Right ventricle myocardium inferior (tissue), 1 donor: ENCODE data around the gene KNCN. TPM values are rescaled to one million over a fixed set of nuclear protein-coding genes. Genes with fewer than 3 reads are reported as not detected.

ENCODE experiments used
- ATAC-seq: fragments of 200-7000 bp; cut with Tn5 transposase; one replicate; pipeline ENCODE4 v1.9.1; 2020; ENCODE audit warnings: mild to moderate bottlenecking, moderate library complexity
- DNase-seq: peaks from one replicate; pipeline ENCODE4 v3.0.0; 2021; ENCODE audit errors: missing footprints
- intact Hi-C: fragments of 100-400 bp; cut with DNase I; formaldehyde crosslinking; loops from one replicate; pipeline ENCODE4 v1.11.0; 2022
- long read RNA-seq: library from polyadenylated mRNA; unstranded; transcript quantifications from one replicate; pipeline ENCODE4 v2.0.0, GENCODE V29; 2021
- total RNA-seq: library from RNA; stranded (reverse); fragmentation: NEBNext Ultra II Directional; extraction: Animal tissue kit (Norgen Biotek cat#: 25700); gene quantifications from one replicate; pipeline ENCODE4 v1.2.1, GENCODE V29; 2021
- donor health status: DM: no; HTN: yes; CAD: no; lungs with severe emphysema.

Gene KNCN
- total RNA-seq, result not detected
- long read RNA-seq, result 0 reads

GRCh38 chr1:46551597-46552095 lies at the start of gene KNCN:
KNCN (minus strand) TSS chr1:46551647; CDS start chr1:46551215, 432 bp downstream.
- no peak for DNase-seq
- intact Hi-C loops, result no loop called here
- ATAC-seq, result no peak

GRCh38 chr1:46599059-46599970 lies 47.9 kb upstream of the KNCN start:
- intact Hi-C loops, result no loop called here
- no peak for ATAC-seq

GRCh38 chr1:46596846-46597245 lies 45.4 kb upstream of the KNCN start:
- ATAC-seq, result no peak
- intact Hi-C loops, result no loop called here
- no peak for DNase-seq

More at GRCh38 chr1:46599059-46599970, 47.9 kb upstream of the KNCN start:
- no peak for DNase-seq

- intact Hi-C loops, result no loop called here
- ATAC-seq (no peak), DNase-seq (no peak)
Measured at GRCh38 chr1:46596036-46596435, 44.6 kb upstream of the KNCN start.

- ATAC-seq (peak; percentile 75), DNase-seq (peak; percentile 88)
- intact Hi-C loops, result no loop called here
Measured at GRCh38 chr1:46595127-46595526, 43.7 kb upstream of the KNCN start.

GRCh38 chr1:46594063-46594462 lies 42.6 kb upstream of the KNCN start:
- ATAC-seq, result no peak
- intact Hi-C loops, result no loop called here
- no peak for DNase-seq

- ATAC-seq (no peak), DNase-seq (no peak)
- intact Hi-C loops, result no loop called here
Measured at GRCh38 chr1:46592823-46593222, 41.4 kb upstream of the KNCN start.

GRCh38 chr1:46589529-46589928 lies 38.1 kb upstream of the KNCN start:
- DNase-seq (no peak), ATAC-seq (no peak)
- intact Hi-C loops, result no loop called here

- peak; percentile 85 for DNase-seq
- peak; percentile 67 for ATAC-seq
- intact Hi-C loops, result no loop called here
Measured at GRCh38 chr1:46587069-46587468, 35.6 kb upstream of the KNCN start.

- intact Hi-C loops, result no loop called here
- ATAC-seq, result no peak
- DNase-seq, result no peak
Measured at GRCh38 chr1:46585312-46585938, 34.0 kb upstream of the KNCN start.

- no peak for DNase-seq
- ATAC-seq, result no peak
- intact Hi-C loops, result no loop called here
Measured at GRCh38 chr1:46583494-46583893, 32.0 kb upstream of the KNCN start.

- DNase-seq (peak; percentile 81), ATAC-seq (no peak)
- intact Hi-C loops, result no loop called here
Measured at GRCh38 chr1:46582972-46583371, 31.5 kb upstream of the KNCN start.

GRCh38 chr1:46581681-46582455 lies 30.4 kb upstream of the KNCN start:
- ATAC-seq, result peak; percentile 47
- intact Hi-C loops, result no loop called here
- DNase-seq, result no peak

GRCh38 chr1:46580140-46580903 lies 28.9 kb upstream of the KNCN start:
- intact Hi-C loops, result no loop called here
- DNase-seq (no peak), ATAC-seq (no peak)

GRCh38 chr1:46577671-46578070 lies 26.2 kb upstream of the KNCN start:
- no peak for ATAC-seq
- intact Hi-C loops, result no loop called here
- DNase-seq, result no peak

- intact Hi-C loops, result no loop called here
- ATAC-seq (no peak), DNase-seq (no peak)
Measured at GRCh38 chr1:46576596-46576995, 25.1 kb upstream of the KNCN start.

- intact Hi-C loops, result no loop called here
- DNase-seq, result no peak
- ATAC-seq, result no peak
Measured at GRCh38 chr1:46575778-46576177, 24.3 kb upstream of the KNCN start.

- intact Hi-C loops, result no loop called here
- ATAC-seq (no peak), DNase-seq (no peak)
Measured at GRCh38 chr1:46575300-46575699, 23.9 kb upstream of the KNCN start.
